ENCODE results near the gene RNF213. TPM values are rescaled to one million over a fixed set of nuclear protein-coding genes. Genes with fewer than 3 reads are reported as not detected.

The RNF213 gene
- total RNA-seq, 1 donor = 198 TPM

GRCh38 chr17:80248894-80249710, 11.6 kb upstream of the RNF213 start:
- TF ChIP-seq CTCF (IDR thresholded peaks at IDR 0.05; ENCODE audit: insufficient read depth, low read depth, low read length) = no peak
- DNase-seq (ENCODE audit: low read depth) = no peak
- H3K4me3 ChIP-seq (ENCODE audit: low read depth, low read length) = no peak overlapping the region

- DNase-seq (ENCODE audit: low read depth) = no peak
- TF ChIP-seq CTCF (IDR thresholded peaks at IDR 0.05; ENCODE audit: insufficient read depth, low read depth, low read length) = no peak
- H3K4me3 ChIP-seq (ENCODE audit: low read depth, low read length) = no peak overlapping the region
Observed at GRCh38 chr17:80251966-80252365, 8.7 kb upstream of the RNF213 start.

DNA sequence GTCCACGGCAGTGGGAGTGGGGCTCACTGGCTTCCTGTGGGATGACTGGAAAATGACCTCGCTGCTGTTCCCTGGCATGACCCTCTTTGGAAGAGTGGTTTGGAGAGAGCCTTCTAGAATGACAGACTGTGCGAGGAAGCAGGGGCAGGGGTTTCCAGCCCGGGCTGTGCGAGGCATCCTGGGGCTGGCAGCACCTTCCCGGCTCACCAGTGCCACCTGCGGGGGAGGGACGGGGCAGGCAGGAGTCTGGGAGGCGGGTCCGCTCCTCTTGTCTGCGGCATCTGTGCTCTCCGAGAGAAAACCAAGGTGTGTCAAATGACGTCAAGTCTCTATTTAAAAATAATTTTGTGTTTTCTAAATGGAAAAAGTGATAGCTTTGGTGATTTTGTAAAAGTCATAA, 7.8 kb upstream of the RNF213 start:
- DNase-seq (ENCODE audit: low read depth) = no peak
- peak; percentile 30 for TF ChIP-seq CTCF (IDR thresholded peaks at IDR 0.05; ENCODE audit: insufficient read depth, low read depth, low read length)
- H3K4me3 ChIP-seq (ENCODE audit: low read depth, low read length) = no peak overlapping the region

GRCh38 chr17:80253631-80254395, 6.8 kb upstream of the RNF213 start:
- no peak overlapping the region for H3K4me3 ChIP-seq (ENCODE audit: low read depth, low read length)

DNA sequence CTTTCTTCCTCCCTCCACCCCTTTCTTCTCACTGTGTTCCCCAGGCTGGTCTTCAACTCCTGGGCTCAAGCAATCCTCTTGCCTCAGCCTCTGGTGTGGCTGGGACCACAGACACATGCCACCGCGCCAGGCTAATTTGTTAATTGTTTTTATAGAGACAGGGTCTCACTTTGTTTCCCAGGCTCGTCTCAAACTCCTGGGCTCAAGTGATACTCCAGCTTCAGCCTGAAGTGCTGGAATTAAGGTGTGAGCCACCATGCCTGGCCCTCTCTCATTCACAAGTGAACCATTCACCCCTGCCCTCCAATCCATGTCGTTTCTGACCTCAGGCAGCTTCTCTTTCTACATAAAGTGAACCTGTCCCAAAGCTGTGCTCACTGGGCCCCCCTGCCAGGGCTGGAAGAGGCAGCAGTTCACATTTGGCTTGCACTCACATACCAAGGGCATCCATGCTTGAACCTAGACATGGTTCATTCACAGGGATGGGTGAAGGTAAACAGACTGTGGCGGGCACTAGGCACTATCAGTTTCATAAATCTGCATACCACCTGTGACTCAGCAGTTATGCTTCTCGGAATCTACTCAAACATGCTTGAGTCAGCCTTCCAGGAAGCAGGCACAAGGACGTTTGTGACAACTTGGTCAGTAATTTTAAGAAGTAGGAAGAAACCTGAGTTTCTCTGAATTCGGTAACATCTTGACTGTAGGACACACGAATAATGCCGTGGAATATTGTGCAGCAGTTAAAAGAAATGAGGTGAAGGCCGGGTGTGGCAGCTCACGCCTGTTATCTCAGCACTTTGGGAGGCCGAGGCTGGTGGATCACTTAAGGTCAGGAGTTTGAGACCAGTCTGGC, 6.0 kb upstream of the RNF213 start:
- no peak for TF ChIP-seq CTCF (IDR thresholded peaks at IDR 0.05; ENCODE audit: insufficient read depth, low read depth, low read length)
- H3K4me3 ChIP-seq (ENCODE audit: low read depth, low read length) = no peak overlapping the region
- DNase-seq (ENCODE audit: low read depth) = peak; percentile 92

More at GRCh38 chr17:80253631-80254395, 6.8 kb upstream of the RNF213 start:
- no peak for DNase-seq (ENCODE audit: low read depth)
- TF ChIP-seq CTCF (IDR thresholded peaks at IDR 0.05; ENCODE audit: insufficient read depth, low read depth, low read length) = no peak

GRCh38 chr17:80256034-80256350, 4.7 kb upstream of the RNF213 start:
- TF ChIP-seq CTCF (IDR thresholded peaks at IDR 0.05; ENCODE audit: insufficient read depth, low read depth, low read length) = no peak
- H3K4me3 ChIP-seq (ENCODE audit: low read depth, low read length) = no peak overlapping the region
- DNase-seq (ENCODE audit: low read depth) = no peak

Measured in fibroblast of villous mesenchyme (primary cell).